Activated CD8-positive, alpha-beta memory T cell treated with anti-CD3 and anti-CD28 coated beads for 36 hours (primary cell): ENCODE data around the gene ATP11A. TPM values are rescaled to one million over a fixed set of nuclear protein-coding genes. Genes with fewer than 3 reads are reported as not detected.

Experiments
- CTCF ChIA-PET: fragments of 350-600 bp; sonication (Branson Sonifier 250); formaldehyde crosslinking; loops from one replicate; lab custom pipeline; 2021; ENCODE audit warnings: antibody characterized with exemption; lab: Charles Lee
- POLR2A ChIA-PET: fragments of 350-600 bp; sonication (Branson Sonifier 250); formaldehyde crosslinking; loops from one replicate; lab custom pipeline; 2021; ENCODE audit warnings: antibody characterized with exemption; lab: Charles Lee
- total RNA-seq, 2 experiments: library from RNA; stranded (reverse); gene quantifications; one replicate each; pipeline ENCODE4 v1.2.3, GENCODE V29; 2021

The ATP11A gene
- total RNA-seq, 2 experiments from 2014 or later: 35.9 to 40.1 TPM

DNA sequence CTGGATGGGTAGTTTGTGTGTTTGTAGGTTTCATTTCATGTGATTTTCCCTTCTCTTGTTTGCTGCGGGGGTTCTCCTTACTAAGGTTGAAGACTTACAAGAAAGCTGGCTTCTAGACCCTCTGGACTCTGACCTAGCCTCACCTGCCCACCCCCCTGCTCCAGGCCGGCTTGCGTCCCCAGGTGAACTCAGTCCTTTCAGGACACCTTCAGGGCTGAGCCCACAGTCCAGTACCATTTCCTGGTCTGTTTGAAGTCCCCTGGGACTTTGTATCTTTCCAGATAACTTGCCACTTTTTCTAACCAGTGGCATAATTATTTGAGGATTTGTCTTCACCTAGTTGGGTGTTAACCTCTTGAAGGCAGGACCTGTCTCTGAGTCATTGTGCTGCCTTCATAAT is 227.9 kb downstream of the ATP11A start:
- POLR2A ChIA-PET: no interaction called here
- CTCF ChIA-PET: no interaction called here

DNA sequence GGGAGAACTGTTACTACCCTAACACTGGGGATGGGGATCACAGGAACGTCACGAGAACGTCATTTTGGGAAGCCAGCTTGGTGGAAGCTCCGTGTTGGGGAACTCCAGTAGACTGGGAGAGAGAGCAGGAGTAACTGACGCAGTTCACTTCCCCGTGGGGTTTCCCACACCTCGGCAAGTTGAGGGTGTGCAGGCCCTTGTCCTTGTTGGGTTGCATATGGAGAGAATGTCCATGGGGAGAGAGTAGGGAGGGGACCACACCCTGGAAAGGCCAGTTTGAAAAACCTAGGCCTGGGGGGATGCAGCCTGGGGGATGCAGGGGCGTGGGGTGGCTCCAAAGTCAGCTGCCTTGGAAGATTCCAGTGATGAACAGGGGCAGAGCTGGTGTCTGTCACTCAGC is 228.4 kb downstream of the ATP11A start:
- ChIA-PET POLR2A (no interaction called here), CTCF (no interaction called here)

DNA sequence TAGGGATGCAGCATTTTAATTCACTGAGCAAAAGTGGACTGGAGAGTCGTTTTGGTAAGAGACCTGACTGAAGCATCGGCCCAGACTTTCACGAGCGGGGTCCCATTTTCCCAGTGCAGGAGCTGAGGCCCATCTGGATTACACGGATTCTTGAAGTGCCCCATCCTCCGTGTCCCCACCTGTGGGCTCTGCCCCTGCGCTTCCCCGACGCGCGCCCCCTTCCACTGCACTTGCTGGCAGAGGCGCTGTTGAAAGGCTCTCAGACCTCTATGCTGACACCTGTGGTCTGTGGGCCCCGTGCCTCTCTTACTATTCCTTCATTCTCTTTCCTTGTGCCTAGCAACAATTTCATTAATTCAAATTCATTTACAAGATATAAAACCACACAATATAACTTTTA is 228.9 kb downstream of the ATP11A start:
- CTCF ChIA-PET: no interaction called here
- POLR2A ChIA-PET: no interaction called here

DNA sequence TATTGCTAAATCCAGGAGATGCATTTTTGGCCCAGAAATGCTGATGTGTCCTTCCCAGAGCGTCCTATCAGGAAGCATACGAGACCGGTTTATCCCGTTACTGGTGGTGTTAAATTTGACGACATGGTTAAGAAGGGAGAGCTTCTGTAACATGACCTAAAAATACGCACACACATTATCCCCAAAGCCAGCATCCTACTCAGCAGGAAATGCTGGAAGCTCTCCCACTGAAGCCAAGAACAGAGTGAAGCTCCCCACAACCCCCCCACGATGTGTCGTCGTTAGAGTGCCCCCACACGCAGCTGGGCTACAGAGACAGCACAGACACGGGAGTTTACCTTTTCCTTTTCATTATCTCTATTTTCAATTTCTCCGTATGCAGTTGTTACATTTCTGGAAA is 234.1 kb downstream of the ATP11A start:
- ChIA-PET CTCF (no interaction called here), POLR2A (no interaction called here)

DNA sequence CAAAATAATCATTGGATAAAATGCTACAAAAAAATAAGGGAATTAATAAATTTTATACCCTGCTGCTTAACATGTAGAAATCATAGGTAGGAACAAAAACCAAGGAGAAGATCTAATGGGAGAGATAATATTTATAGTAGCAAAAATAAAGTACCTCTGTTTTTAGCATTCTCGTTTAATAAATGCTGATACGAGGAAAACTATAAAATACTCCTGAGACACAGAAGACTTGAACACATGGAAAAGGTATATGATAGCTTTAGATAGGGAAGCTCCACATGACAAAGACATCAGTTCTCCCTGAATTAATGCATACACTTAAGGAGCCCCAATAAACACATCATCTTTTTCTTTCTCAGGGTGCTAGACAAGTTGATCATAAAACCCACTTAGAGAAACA is 234.5 kb downstream of the ATP11A start:
- POLR2A ChIA-PET: no interaction called here
- CTCF ChIA-PET: no interaction called here

DNA sequence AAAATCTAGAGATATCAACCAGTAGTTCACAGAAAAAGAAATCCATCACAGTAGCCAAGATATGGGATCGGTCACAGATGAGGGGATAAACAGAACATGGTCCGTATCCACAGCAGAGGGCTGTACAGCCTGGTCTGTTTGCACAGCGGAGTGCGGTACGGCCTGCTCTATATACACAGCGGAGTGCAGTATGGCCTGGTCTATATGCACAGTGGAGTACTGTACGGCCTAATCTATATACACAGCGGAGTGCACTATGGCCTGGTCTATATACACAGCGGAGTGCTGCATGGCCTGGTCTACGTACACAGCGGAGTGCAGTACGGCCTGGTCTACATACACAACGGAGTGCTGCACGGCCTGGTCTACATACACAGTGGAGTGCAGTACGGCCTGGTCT is 236.2 kb downstream of the ATP11A start:
- ChIA-PET CTCF (no interaction called here), POLR2A (no interaction called here)

DNA sequence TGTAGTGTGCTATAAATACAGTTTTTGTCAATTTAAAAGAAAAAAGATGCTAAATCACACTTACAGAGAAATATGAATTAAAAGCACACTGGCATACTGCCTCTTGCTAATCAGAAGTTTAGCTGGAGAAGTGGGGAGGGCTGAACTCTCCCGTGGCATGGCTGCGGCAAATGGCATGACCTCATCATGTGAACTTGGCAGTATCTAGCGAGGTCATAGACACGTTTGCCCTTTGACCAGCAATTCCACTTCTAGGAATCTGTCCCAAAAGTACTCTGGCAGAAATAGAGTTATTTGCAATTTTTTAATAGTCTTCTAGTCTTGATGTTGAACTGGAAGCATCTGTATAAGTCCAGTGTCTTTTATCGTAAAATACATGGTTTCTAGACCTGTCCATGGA is 237.2 kb downstream of the ATP11A start:
- ChIA-PET CTCF (no interaction called here), POLR2A (no interaction called here)

DNA sequence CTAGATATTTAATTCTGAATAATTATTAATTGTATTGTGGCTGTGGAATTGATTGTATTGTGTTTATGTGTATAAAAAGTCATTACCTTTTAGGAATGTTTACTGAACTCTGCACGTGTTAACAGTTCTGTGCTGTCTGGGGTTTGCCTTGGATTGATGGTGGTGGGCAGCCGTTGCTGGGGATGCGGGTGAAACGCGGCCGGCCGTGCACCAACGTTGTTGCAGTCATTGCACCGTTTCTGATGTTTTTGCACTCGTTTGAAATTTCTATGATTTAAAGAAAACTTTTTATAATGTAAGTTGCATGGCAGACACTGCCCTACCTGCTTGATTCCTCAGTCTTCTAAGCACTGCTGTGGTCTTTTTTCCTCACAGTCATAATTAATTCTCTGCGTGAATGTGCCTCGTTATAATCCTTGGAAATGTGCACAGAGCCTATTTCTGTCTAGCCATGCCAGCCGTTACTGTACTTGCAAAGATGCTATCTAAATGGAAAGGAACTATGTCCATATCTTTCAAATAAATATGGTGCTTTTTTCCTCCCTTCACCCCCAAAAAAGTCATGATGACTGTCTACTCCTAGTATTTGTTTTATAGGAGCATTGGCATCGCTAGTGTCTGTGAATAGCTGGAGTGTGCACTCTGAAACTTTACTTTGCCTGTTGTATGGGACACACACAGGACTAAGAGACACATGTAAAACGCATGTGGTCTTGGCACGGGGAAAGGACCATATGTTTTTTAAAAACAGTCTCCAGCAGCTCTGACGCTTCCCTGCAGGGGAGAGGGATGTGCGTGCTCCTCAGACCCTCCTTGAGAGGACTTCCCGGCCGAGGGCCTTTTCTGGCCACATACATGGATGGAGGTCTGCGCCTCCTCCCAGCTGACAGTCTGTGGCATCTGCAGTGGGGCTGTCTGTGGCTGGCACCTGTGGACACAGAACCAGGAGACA is 238.5 kb downstream of the ATP11A start:
- CTCF ChIA-PET: no interaction called here
- POLR2A ChIA-PET: no interaction called here

DNA sequence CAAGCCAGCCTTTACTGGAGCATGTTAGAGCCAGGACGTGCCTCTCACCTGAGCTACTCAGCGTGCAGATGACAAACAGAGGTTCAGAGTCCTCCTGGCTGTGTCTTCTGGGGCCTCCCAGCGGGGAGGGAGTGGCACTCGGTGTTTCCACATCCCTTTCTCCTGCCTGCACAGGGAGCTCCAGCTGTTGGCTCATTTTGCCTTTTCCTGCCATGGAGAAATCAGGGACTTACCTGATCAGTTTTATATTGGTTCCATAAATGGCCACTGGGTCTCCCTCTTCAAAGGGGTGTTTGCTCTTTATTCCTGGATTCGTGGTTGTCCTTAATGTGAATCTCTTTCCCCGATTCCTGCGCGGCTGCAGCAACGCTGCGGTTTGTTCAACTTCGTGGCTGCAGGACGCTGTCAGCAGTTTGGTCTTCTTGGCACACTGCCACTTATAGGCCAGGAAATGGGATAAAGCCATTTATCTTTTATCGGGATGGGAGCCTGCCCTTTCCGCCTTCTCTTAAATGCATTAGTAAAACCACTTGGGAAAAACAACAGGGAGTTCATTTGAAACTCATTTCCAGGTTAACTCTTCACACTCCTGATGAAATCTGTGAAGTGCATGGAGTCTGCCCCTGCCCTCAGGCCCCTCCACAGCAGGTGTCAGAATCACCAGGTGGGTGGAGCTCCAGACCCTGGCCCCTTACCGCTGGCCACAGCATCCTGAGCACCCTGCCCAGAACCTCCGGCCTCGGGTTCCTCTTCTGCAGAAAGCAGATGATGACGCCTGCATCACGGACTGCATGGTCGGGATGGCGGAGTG is 239.3 kb downstream of the ATP11A start:
- ChIA-PET POLR2A (no interaction called here), CTCF (no interaction called here)

DNA sequence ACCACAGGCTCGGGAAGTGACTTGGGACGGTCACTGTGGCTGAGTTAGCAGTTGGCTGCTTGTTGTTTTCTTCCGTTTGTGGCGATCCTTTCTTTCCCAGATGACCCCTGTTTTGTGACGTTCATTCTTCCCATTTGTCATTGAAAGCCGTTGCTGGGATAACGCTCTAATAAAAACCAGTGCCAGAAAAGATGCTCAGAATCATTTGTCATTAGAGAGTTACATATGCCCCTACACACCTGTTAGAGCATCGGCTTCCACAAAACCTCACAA is 239.9 kb downstream of the ATP11A start:
- ChIA-PET CTCF (interaction anchor here (1.0 kb wide), 1 partner anchor 56 kb away, joined by 3 read pairs; no protein-coding TSS in a partner anchor), POLR2A (no interaction called here)

DNA sequence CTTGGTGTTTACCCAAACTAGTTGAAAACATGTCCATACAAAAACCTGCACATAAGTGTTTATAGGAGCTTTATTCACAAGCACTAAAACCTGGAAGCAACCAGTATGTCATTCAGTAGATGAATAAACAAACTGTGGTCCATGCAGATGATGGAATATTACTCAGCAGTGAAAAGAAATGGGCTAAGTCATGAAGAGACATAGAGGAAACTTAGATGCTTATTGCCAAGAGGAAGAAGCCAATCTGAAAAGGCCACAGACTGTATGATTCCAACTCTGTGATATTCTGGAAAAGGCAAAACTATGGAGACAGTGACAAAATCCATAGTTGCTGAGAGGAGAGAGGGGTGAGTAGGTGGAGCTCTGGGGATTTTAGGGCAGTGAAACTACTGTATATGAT is 240.4 kb downstream of the ATP11A start:
- ChIA-PET POLR2A (no interaction called here), CTCF (interaction anchor here (1.0 kb wide), 1 partner anchor 56 kb away, joined by 3 read pairs; no protein-coding TSS in a partner anchor)

DNA sequence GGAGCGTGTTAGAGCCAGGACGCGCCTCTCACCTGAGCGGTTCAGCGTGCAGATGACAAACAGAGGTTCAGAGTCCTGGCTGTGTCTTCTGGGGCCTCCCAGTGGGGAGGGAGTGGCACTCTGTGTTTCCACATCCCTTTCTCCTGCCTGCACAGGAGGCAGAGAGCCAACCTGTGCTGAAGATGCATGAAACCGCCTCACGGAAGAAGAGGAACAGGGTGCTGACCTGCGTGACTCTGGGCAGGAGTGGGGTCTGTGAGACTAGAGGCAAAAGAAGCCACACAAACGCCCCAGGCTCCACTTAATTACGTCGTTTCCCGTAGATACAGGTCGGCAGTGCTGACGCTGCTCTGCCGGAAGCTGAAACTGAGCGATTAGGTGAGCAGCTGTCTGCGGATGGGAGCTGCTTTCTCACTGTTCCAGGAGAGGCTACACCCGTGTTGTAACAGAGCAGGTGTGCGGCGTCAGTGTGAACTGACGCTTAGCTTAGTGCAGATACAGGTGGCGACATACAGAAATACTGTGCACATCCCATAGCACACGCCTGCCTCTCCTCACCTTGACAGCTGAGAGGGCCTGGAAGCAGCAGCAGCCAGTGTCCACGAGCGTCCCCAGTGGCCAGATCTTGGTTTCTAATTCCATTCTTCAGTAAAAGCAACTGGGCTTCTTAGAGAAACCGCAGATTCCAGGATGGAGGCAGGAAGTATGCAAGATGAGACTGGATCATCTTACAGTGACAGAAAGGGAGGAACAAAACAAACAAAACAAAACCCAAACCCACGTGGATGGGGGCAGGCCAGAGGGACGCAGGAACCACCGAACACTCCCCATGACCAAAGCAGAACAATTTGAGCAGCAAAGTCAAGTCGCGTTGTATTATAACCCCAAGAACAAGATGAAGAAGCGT is 241.4 kb downstream of the ATP11A start:
- CTCF ChIA-PET: interaction anchor here (0.6 to 1.0 kb wide), 2 partner anchors 58 to 240 kb away, joined by 3 to 5 read pairs; no protein-coding TSS in a partner anchor

DNA sequence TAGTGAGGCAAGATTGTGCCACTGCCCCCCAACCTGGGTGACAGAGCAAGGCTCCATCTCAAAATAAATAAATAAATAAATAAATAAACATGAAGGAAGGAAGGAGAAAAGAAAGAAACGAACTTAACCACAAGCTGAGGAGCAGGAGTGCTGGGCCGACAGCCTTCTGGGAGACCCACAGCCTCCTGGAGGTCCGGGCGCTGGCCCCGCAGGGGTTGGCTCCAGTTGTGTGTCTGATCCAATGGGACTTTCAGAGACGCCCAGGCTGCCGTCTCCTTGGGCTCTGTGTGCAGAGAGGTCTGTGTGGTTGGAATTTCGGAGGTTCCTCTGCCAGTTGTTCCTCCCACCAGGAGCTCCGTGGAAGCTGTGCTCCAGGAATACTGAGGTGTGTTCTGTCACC is 243.1 kb downstream of the ATP11A start:
- ChIA-PET CTCF (interaction anchor here (1.1 kb wide), 1 partner anchor 10 kb away, joined by 3 read pairs; no protein-coding TSS in a partner anchor), POLR2A (no interaction called here)

More for the DNA sequence above, 241.4 kb downstream of the ATP11A start:
- POLR2A ChIA-PET: no interaction called here

DNA sequence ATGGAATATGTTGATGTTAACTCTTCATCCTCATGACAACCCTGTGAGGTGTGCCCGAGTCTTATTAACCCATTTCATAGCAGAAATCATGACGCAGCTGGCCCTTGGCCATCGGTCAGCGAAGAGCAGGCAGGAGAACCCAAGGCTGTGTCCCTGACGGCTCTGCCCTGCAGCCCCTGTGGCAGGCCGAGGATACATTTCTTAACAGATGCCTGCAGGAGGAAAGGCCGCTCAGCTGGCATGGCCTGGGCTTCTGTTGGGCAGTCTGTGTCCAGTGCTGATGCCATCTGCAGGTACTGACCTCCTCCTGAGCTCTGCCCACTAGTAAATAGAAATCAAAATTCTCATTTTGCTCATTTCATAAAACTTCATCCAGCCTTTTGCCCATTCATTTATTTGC is 243.8 kb downstream of the ATP11A start:
- ChIA-PET POLR2A (no interaction called here), CTCF (interaction anchor here (1.1 kb wide), 1 partner anchor 9 kb away, joined by 3 read pairs; no protein-coding TSS in a partner anchor)

DNA sequence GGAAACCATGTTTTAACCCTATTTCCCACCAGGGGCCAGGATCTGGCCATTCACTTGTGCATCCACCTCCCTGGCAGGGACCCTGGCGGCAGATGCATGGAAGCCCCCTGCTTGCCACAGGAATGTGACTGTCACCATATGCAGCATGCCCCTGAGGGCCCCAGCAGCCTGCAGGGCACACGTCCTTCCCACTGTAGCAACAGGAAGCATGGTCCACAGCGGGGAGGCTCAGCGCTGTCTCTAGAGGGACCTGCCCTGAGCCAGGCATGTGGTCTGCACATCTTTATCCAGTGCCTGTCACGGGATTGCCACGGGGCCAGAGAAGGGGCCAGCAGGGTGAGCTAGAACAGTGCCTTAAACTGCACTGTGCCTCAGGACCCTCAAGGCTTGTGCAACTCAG is 244.2 kb downstream of the ATP11A start:
- ChIA-PET POLR2A (no interaction called here), CTCF (interaction anchor here (1.1 kb wide), 1 partner anchor 9 kb away, joined by 3 read pairs; no protein-coding TSS in a partner anchor)
